ENCODE data around the gene COQ4.

Gene COQ4

DNA sequence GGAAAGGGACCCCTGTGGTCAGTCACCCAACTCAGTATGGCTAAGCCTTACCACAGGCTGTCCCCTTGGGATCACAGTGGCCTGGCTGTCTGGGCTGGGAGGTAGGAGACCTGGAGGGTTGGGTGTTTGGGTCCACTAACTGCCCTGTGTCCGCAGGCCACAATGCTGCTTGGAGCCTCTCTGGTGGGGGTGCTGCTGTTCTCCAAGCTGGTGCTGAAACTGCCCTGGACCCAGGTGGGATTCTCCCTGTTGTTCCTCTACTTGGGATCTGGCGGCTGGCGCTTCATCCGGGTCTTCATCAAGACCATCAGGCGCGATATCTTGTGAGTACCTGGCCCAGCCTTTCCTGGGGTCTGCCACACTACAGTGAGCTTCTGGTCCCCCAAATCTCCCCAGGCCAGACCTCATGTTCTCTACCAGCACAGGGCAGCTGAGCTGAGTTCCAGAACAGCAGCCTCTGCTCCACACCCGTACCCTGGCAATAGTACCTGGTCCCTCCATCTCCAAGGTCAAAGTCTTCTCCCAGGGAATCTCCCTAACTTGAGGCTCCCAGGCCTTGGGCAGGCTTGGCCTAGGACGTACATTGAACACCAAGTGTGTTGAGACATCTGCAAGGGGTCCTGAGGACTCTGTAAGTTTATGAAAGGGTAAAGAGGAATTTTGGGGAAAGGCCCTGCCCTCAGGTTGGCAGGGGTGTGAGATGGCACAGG lies 20.5 kb downstream of the COQ4 start:
- no peak for DNase-seq

DNA sequence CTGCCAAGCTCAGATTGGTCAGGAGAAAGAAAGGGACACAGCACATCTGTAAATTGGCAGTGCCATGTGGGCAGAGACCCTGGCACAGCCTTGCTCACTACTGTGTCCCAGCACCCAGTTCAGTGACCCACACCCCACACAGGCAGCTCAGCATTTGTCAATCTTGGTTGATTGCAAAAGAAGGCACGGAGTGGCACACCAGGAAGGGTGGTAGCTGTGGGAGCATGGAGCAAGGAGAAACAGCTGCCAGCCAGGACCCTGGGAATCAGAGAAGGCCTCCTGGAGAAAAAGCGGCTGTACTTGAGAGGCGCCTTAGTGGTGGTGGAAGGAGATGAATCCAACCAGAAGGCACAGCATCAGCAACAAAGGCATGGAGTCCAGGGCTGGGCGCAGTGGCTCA lies 21.2 kb downstream of the COQ4 start:
- DNase-seq: no peak

DNA sequence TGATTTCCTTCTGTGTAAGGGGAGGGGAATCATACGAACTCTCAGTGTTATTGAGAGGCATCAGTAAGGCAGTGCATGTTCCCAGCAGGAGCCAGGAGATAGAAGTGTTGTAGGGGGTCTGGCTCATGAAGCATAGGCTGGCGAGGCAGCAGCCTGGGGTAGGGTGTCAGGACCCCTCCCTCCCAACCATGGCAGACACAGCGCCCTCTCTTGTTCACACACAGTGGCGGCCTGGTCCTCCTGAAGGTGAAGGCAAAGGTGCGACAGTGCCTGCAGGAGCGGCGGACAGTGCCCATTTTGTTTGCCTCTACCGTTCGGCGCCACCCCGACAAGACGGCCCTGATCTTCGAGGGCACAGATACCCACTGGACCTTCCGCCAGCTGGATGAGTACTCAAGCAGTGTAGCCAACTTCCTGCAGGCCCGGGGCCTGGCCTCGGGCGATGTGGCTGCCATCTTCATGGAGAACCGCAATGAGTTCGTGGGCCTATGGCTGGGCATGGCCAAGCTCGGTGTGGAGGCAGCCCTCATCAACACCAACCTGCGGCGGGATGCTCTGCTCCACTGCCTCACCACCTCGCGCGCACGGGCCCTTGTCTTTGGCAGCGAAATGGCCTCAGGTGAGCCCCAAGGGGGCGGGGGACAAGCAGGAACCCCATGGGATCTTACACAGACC lies 22.4 kb downstream of the COQ4 start:
- DNase-seq: no peak

DNA sequence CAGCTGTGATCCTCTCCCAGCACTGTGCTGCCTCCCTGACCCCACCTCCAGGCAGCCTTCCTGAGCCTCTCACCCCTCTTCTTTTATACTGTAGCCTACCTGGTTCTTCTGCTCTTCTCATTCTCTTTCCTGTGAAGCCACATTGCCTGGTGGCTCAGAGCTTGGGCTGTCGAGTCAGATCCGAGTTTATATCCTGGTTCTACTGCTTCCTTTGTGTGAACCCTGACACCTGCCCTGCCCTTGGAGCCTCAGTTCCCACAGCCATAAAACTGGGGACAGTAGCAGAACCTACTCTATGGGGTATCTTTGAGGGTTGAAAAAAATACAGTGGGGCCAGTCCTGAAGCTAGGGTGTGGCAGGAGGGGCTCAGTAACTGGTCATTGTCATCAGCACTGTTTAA lies 26.5 kb downstream of the COQ4 start:
- DNase-seq: no peak

DNA sequence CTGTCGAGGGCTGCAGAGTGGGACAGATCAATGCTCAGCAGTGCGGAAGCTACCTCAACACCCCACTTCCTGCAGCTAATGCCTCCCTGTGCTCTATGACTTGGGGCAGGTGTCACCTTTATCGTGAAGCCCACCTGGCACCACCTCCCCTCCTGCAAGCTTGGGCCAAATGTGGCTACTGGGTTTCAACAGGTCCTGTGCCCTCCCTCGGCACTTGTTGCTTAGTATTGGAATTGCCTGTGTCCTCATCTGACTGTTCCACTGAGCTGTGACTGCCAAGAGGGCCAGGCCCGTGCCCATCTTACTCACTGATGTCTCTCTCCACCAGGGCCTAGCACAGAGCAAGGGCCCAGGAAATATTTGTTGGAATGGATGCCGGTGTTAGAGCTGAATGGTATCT lies 27.1 kb downstream of the COQ4 start:
- no peak for DNase-seq

DNA sequence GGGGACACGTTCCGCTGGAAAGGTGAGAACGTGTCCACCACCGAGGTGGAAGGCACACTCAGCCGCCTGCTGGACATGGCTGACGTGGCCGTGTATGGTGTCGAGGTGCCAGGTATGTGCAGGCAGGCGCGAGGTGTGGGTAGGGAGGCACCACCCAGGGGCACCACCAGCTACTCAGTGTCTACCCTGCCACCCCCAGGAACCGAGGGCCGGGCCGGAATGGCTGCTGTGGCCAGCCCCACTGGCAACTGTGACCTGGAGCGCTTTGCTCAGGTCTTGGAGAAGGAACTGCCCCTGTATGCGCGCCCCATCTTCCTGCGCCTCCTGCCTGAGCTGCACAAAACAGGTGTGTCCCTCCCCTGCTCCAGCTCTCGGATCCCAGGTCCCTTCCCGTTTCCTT lies 32.8 kb downstream of the COQ4 start:
- DNase-seq: no peak

DNA sequence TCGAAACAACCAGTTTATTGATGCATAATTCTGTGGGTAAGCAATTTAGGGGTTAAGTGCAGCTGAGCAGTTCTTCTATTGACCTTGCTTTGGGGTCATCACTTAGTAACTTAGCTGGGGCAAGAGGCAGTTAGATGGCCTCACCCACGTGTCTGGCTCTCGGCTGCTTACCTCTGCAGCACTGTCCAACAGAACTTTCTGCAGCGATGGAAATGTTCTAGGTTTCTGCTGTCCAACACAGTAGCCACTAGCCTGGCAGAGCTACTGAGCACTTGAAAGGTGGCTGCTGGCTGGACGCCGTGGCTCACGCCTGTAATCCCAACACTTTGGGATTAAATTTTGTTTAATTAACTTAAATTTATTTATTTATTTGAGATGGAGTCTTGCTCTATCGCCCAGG lies 35.5 kb downstream of the COQ4 start:
- DNase-seq: no peak

DNA sequence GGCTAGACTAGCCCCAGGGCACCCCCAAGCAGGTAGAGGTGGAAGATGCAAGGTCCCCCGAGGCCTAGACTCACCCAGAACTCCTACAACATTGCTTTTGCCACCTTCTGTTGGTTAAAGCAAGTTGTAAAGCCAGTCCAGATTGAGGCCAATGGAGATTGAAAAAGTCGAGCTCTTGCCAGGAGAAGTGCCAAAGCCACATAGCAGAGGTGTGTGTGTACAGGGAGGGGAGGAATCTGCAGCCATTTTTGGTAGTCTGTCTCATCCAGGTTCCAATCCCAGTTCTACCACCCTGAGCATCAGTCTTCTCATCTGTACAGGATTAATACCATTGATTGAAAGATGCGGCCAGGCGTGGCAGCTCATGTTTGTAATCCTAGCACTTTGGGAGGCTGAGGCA lies 36.2 kb downstream of the COQ4 start:
- no peak for DNase-seq

DNA sequence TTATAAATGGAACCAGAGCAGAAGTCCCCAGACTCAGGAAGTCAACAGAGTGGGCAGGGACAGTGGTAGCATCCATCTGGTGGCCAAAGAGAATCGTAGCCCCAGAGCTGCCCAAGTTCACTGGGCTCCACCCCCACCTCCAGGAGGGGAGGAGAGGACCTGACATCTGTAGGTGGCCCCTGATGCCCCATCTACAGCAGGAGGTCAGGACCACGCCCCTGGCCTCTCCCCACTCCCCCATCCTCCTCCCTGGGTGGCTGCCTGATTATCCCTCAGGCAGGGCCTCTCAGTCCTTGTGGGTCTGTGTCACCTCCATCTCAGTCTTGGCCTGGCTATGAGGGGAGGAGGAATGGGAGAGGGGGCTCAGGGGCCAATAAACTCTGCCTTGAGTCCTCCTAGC lies 38.2 kb downstream of the COQ4 start:
- no peak for DNase-seq

DNA sequence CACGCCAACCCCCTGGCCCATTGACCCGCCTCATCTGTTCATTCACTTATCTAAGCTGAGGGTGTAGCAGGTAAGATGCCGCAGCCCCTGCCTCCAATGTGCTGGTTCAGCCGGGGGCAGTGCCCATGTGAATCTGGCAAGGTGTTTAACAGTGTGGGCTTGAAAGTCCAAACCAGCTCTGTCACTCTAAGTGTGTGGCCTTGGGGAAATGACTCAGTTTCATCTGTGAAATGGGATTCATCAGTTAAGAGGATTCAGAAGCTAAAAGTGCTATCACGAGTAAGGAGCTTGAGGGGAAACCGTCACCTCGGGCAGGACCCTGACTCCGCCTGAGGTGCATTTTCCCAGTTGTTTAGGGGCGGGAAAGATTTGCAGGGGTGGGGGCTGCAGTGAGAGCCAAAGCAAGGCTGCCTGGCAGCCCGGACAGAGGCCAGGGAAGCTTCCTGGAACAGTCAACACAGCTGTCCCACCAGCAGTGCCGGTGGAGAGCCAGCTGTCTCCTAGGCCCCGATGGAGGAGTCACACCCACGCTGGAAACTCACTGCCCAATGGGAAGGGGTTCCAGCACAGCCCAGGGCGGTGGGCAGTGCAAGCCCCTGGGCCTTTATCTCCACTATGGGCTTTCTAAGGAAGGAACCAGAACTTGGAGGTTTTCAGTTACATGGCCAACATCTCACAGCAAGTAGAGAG lies 38.8 kb downstream of the COQ4 start:
- DNase-seq: no peak

DNA sequence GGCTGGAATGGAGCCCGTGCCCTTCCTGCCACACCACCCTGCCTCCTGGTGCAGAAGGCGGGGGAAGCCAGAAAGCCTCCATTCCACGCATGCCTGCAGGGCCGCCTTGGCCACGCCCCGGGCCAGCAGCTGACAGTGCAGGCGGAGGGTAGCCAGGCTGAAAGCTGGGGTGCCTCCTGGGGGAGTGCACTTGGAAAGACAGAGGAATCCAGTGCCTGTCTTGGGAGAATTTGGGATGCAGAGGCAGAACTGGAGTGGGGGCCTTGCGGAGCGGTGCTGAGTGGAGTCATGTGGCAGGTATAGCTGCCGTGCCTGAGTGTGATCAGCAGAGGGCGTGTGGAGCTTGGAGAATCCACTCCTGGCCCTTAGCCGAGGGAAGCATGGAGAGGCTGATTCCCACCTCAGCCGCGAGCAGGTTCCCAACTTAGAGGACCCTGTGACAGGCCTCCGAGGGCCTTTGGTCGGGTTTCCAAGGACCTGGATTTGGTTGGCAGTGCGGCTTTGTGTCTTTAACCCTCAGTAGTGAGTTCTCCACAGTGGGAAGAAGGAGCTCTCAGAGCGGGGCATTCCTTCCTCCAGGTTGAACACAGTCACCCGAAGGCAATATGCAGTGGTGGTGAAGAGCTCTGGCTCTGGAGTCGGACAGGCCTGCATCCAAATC lies 39.5 kb downstream of the COQ4 start:
- DNase-seq: peak; percentile 64

DNA sequence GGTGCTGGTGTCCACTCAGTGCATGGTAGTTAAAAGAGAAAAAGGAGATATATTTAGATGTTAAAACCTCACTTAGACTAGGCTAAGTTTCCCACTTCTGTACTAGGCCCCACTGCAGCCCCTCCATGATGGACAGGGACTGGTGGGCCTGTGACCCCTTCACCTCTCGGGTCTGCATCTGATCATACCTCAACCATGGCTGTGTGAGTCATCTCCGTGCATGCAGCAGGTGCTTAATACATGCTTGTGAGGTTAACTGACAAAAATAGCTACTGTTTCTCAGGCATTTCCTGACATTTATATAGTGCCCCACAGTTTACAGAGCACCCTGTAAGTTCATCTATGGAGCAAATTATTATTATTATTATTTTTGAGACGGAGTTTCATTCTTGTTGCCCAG lies 40.1 kb downstream of the COQ4 start:
- no peak for DNase-seq

DNA sequence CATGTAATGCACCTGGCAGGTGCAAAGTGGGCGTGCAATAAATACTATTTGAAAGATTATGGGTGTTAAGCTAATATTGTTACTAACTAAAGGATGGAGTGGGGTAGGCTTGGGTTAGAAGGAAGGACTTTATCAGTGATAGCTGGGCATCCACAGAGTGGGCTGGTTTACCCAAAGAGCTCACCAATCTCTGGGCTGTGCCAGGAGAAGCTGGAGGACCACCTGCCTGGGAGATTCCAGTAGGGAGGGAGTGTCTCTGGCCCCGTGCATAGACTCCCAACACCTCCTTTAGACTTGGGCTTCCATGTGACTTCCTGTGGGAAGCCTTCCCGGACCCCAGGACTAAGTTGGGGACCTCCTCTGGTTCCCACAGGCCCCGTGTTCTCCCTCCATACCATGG lies 42.9 kb downstream of the COQ4 start:
- DNase-seq: no peak

DNA sequence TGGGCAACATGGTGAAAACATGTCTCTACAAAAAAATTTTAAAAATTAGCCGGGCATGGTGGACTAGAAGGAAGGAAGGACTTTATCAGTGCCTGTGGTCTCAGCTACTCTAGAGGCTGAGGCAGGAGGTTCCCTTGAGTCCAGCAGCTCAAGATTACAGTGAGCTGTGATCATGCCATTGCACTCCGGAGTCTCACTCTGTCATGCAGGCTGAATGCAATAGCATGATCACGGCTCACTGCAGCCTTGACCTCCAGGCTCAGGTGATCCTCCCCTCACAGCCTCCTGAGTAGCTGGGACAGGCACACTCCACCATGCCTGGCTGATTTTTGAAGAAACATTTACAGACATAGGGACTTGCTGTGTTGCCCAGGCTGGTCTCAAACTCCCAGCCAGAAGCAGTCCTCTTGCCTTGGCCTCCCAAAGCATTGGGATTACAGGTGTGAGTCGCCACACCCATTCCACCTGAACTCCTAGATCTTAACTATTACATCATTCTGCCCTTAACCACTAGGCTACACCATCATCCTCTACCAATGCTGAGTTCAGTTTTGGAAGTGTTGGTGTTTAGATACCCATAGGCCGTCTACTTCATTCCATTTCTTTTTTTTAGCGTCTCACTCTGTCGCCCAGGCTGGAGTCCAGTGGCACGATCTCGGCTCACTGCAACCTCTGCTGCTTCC lies 46.5 kb downstream of the COQ4 start:
- DNase-seq: no peak

DNA sequence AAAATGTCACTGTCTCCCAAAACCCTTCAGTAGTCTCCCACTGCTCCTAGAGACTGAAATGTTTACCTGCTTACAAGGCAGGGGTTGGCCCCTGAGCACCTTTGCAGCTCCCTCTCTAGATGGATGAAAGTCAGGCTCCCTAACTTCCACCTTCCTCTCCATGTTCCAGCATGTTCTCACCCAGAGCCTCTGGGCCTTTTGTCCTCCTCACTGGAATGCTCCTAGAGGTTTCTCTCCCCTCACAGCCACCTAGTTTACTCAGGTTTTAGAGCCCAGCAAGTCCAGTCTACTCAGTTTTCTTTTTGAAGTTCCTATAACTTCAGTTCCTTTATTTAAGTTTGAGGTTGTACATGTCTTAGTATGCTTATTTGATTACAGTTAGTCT lies 47.7 kb downstream of the COQ4 start:
- DNase-seq: no peak

DNA sequence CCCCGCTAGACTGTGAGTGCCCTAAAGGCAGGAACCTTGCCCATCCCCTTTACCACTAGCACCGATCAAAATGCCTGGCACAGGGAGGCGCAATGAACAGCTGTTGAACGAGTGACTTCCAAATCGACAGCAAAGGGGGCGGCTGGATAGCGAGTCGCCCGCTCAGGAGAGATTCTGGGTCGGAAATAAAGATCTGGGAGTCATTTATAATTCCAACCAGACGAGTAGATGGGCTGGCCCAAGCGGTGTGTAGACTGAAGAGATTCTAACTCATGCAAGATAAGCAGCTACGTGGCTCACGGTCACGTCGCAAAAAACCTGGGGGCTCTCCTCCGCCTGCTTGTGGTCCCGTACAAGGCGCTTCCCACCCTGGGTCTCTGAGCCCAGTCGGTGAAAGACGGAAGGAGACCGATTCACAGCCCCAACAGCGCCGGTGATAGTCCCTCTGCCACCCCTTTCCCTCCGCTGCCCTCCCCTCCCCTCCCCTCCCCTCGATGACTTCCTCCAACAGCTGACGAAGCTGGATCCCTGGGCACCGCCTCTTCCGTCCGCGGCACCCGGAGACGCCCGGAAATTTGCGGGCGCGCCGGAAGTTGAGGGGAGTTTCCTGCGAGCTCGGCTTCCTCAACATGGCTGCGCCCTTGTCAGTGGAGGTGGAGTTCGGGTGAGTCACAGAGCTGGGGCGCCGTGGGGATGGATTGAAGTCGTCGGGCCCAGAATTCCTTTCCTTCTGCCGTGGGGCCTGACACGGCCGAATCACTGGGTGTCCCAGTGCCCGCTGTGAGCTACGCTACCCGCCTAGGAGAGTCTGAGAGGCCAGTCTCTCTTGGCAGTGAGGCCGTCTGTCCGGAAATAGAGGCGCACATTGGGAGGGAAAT lies 48.4 kb downstream of the COQ4 start, which contains the start of gene URM1:
Gene URM1 (plus strand): TSS at position 623 of the 878 bp plus-strand sequence. CDS start 7 bp downstream, at position 630.
- peak; percentile 80 for DNase-seq

DNA sequence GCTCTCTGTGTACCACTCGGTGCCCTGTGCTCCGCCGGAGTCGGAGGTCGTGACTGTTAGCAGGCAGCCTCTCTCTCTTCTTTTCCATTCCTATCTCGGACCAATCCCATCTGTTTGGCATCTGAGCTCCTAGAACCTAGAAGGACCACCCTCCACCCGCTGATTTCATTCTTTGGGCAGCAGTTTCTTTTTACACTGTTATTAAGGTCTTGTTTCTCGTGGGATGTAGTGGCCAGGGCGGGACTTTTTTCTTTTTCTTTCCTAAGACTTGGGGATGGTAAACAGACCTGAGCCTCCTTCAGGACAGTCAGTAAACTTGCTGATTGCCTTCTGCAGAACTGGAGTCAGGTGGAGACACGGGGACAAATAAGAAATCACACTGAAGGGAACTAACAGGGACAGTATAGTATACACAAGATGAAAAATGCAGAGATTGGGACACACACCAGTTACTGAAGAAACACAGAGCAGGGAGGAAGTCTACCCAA lies 49.0 kb downstream of the COQ4 start:
- no peak for DNase-seq

DNA sequence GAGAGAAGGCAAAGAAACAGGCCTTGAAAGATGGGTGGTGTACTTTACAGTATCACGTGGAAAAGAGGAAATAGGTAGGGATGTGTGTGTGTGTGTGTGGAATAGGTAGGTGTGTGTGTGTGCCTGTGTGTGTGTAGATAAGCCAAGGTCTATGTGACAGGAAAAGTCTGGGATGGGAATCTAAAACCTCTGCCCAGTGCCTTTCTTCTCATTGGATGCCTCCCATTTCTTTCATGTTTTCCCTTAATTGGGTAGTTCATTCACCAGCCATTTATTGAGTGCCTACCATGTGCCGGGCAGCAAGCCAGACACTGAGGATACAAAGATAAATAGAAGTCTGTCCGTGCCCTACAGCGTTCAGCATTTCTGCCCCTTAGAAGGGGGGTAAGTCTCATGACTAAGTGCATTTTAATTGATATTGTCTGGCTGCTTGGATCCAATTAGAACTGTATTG lies 49.6 kb downstream of the COQ4 start:
- DNase-seq: no peak

DNA sequence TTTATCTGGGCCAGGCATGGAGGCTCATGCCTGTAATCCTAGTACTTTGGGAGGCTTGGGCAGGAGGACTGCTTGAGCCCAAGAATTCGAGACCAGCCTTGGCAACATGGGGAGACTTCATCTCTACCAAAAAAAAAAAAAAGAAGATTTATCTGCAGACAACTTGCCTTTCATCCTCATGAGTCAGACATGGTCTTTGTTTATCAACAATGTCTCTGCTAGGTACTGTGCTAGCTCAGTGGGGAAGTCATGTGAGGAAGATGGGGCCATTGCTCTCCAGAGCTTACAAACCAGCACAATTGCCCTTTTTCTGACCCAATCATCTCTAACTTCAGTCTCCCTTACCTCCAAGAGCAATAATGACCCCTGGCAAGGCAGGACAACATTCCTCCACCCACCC lies 50.1 kb downstream of the COQ4 start:
- no peak for DNase-seq

DNA sequence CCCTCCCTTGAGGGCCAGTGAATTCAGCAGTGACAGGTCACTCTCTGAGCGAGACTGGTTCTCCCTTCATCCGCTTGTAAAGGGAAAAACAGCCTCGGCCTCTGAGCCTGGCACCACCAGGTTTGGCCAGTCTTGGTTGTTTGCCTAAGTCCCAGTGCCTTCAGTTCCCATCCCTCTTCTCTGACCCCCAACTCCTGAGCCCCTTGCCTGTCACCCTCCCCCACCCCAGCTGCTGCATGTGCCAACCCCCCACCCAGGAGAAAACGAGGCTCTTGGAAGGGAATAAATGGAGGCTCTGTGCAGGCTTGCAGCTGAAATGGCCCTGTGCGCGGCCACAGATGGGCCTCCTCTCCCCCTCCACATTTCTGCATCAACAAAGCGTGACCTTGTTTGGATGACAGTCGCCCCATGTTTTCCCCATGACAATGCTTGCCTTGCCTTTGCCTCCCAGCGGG lies 51.6 kb downstream of the COQ4 start:
- DNase-seq: no peak

DNA sequence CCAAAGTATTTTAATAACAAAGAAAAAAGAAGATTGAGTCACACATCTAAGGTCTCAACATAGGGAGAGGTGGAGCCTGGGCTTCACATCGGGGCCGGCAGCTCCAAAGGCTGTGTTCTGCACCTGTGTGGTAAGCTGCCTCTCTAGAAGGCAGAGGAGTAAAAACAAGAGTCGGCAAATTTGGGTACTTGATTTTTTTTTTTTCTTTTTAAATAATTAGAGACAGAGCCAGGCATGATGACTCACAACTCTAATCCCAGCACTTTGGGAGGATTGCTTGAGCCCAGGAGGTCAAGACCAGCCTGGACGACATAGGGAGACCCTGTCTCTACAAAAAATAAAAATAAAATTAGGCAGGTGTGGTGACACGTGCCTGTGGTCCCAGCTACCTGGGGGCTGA lies 53.2 kb downstream of the COQ4 start:
- no peak for DNase-seq

DNA sequence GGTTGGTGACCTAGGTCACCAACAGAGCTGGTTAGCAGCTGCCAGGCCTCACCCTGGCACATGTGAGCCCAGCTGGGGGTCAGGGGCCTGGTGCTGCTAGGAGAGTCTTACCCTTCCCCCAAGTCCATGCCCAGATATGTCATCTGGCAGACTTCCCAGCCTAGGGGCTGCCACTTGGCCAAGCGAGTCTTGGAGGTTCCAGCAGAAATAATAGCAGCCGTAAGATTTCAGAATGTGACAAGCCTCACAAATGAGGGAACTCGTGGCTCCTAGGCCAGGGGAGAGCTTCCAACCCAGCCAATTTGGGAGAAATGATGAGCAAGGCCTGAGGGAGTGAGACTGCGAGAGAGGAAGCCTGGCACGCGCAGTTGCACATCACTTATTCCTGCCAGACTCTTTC lies 59.6 kb downstream of the COQ4 start:
- DNase-seq: no peak
